ENCODE results near the gene CLCN3.
A peak's percentile ranks its signal among the peaks of the same experiment; 100 is the strongest.
"Not testable (repeated sequence)": the region's sequence is repeated elsewhere in the genome, so short reads cannot be mapped to it uniquely, and the experiment has no call there.

Gene CLCN3

GRCh38 chr4:169655401-169655800, 35.0 kb downstream of the CLCN3 start:
- DNase-seq: no peak

GRCh38 chr4:169657470-169658107, 37.2 kb downstream of the CLCN3 start:
- DNase-seq: no peak

DNA sequence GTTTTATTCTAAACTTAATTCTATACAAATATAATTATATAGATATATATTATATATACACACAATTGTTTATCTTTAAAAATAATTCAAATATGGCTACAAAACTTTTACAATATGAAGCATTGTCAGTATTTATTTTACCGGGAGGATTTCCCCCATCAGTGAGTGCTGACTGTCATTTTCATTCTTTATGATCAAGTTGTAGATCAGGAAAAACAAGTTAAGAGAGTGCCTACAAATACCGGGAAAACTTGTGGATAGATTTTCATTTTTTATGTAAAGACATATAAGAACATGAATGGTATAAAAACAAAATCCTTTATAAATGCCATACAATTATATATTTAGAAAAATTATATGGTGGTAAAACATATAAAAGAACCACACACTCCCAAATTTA, 37.8 kb downstream of the CLCN3 start:
- no peak for DNase-seq

DNA sequence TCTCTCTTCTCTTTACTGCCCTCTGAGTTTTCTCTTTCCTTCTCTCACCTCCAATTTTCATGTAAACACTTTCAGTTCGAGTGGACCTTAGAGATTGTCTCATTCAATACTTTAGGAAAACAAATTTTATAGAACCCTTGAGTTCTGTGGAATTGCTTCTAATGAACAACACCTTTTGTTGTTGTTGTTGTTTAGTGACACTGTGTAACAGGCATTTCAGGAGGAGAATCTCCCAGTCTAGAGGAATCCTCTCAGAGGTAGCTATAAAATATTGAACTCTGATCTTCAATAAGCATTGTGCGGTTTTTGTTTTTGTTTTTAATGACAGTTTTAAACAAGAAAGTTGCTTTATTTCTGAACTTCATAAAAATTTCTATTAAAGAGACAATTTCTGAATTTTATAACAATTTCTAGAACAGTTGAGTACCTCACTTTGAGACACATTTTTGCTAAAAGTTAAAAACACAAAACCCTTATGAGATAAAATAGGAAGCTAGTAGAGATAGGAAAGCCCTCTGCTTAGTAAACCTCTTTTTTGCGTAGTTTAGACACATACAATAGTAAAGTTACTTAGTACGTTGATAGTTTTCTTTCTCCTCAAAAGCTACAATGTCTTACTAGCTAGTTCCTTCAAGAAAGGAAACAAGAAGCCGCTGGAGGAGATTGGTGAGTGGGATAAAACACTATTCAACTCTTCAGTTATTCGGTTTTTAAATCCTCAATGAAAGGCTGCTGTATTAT, 38.8 kb downstream of the CLCN3 start:
- DNase-seq: no peak

- peak in 54 of 58 donors; percentile 3 to 90 (median 46) for DNase-seq
Measured at GRCh38 chr4:169659716-169660670, 39.6 kb downstream of the CLCN3 start.

- DNase-seq: no peak
Measured at GRCh38 chr4:169660929-169661328, 40.6 kb downstream of the CLCN3 start.

DNA sequence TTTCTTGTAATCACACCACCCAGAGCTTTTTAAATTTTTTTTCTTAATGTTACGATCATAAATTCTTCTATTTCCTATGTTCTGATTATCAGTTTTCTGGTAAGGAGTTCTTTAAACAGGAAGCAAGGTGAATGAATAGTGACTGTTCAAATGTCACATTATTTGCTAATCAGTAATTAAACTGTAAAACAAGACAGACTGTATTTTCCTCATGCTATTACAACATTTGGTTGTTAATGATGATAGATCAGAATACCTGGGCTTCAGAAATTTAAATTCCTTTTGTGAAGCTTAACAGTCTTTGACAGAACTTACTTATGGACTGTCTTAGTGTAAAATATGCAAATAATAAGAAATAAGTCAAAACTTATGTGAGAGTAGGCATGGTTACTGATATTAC, 41.4 kb downstream of the CLCN3 start:
- DNase-seq: no peak

DNA sequence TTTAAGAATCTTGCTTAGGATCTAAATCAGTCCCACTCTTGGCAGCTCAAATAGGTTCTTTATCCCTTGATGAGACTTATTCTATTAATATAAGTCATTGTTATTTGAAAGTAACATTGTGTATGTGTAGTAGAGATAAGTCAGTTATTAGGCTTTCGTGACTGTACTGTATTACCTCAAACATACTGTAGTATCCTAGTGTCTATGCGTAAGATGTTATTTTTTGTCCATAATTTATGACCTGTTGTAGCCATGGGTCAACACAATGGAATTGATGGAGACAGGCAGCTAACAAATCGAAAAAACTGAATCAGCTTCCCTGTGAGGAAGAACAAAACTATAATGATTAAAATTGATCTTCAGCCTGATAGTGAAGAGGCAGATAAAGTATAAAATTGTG, 41.8 kb downstream of the CLCN3 start:
- no peak for DNase-seq

GRCh38 chr4:169663402-169663801, 43.0 kb downstream of the CLCN3 start:
- no peak for DNase-seq

DNA sequence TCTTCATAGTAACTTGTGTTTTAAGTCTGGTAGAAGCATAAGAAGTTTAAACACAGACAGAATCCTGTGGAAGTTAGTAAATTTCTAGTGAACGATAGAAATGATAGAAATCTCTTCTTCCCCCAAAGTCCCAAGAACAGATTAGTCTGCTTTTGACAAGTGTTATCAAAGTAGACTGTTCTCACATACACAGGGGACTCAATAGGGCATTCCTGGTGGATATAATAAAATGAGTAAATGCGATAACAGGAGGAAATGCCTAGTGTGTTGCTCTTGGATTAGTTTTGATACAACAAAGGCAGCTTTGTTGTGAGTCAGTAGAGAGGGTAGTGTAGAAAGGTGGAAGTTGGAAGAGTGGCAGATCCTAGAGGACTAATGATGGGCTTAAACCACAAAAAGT, 43.5 kb downstream of the CLCN3 start:
- DNase-seq: peak in 1 of 58 donors; percentile 11

- DNase-seq: no peak
Measured at GRCh38 chr4:169664615-169665014, 44.2 kb downstream of the CLCN3 start.

GRCh38 chr4:169665046-169665737, 44.8 kb downstream of the CLCN3 start:
- no peak for DNase-seq

DNA sequence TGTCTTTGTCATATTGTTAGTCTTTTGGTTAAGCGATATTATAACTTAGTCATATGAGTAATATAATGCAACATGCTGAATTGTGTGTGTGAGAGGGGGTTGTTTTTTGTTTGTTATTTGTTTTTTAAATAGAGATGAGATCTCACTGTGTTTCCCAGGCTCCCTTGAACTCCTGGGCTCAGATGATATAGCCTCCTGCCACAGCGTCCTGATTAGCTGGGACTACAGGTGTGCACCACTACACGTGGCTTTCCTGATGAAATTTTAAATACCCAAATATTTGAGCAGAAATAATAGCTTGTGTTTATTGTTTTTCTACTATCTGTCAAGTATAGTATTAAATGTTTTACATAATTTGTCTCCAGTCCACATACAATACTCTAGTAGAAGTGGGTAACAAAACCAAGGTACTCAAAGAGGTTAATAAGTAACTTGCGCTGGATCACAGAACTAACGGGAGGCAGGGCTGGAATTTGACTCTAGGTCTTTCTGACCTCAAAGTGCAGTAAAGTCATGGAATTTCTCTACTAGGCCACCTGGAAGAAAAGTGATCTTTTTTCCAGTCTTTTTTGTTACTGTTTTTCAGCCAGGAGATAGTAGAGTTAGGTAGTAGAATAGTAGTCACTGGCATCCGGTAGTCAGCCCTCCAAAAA, 47.8 kb downstream of the CLCN3 start:
- DNase-seq: no peak

GRCh38 chr4:169675825-169676224, 55.4 kb downstream of the CLCN3 start:
- no peak for DNase-seq

DNA sequence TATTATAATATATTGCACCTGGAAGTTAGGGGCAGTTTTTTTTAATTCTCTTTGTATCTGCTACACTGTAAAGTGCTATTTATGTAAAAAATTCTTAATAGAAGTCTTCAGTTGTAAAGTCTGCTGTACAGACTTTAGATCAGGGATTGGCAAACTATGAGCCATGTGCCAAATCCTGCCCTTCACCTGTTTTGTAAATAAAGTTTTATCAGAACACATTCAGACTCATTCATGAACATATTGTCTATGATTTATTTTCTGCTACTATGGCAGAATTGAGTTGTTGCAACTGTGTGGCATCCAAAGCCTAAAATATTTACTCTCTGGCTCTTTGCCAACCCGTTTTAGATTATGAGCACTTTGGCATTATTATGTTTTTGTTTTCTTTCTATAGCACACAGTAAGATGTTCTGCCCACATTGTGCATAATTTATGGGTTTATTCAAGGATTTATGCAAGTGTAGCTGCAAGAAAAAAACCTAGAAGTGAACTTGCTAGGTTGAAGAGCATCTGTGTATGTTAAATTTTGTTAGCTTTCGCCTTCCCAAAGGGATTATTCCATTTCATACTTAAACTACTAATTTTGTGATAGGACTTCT, 56.9 kb downstream of the CLCN3 start:
- no peak for DNase-seq

- DNase-seq: not testable (repeated sequence)
Measured at GRCh38 chr4:169678486-169678885, 58.1 kb downstream of the CLCN3 start.

DNA sequence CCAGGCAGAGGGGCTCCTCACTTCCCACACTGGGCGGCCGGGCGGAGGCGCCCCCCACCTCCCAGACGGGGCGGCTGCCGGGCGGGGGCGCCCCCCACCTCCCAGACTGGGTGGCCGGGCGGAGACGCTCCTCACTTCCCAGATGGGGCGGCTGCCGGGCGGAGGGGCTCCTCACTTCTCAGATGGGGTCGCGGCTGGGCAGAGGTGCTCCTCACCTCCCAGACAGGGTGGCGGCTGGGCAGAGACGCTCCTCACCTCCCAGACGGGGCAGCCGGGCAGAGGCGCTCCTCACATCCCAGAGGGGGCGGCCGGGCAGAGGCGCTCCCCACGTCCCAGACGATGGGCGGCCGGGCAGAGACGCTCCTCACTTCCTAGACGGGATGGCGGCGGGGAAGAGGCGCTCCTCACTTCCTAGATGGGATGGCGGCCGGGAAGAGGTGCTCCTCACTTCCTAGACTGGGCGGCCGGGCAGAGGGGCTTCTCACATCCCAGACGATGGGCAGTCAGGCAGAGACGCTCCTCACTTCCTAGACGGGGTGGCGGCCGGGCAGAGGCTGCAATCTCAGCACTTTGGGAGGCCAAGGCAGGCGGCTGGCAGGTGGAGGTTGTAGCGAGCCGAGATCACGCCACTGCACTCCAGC, 58.7 kb downstream of the CLCN3 start:
- not testable (repeated sequence) for DNase-seq

- no peak for DNase-seq
Measured at GRCh38 chr4:169682372-169683047, 62.1 kb downstream of the CLCN3 start.

DNA sequence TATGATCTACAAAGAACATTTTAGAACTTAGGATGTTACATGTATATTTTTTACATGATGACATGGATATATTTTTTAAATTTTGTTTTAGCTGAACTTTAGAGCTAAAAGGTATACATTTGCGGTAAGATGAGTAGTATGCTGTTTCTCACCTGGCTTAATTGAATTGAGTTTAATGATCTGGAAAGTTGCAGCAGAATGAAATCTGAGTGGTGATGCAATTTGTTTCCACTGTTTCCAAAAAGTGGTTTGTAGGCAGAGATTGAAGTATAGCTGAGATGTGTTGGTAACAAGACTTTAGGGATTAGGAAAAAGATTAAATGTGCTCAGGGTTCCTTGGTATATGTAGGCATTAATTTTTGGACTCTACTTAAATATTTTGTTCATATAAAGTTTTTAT, 69.3 kb downstream of the CLCN3 start:
- DNase-seq: no peak
